ENCODE results near the gene COQ7.

DNA sequence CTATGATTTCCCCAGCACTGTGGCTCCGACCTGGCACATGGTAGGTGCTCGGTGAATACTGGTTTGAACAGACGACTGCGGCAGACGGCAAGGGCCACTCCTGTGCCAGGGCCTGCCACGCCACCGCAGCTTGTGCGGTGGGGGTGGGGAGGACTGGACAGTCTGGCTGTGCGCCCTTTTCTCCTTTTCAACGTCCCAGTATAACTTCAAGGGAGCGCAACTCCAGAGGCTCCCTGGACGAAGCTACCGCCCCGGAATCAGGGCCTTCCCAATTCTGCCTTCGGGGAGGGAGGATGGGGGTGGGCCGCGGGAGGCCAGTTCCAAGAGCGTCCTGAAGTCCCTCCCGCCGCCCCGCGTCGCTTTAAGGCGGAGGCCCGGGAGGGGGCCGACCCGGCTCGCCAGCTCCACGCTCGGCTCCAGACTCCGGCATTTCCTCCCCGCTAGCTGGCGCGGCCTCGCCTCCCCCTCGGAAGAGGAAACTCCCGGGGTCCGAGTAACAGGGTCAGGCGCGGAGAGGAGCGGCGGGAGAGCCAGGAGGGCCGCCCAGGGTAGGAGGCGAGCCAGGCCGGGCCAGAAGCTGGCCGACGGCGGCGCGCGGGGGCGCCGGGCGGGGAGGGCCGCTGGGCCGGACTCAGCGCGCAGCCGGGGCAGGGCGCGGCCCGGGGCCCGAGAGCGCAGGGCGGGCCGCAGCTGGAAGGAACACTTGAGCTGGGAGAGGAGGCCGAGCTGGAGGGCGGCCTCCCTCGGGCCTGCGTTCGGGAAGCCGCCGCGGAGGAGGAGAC is 46.4 kb downstream of the COQ7 start, which contains the start of gene ITPRIPL2:
- TF ChIP-seq ZNF274 (IDR thresholded peaks at IDR 0.05; ENCODE audit: low read depth, low read length) (no peak), SUZ12 (IDR thresholded peaks at IDR 0.05; ENCODE audit: extremely low read depth, insufficient read depth, insufficient read length) (no peak)
